ENCODE data around the gene EYA4.

The EYA4 gene

DNA sequence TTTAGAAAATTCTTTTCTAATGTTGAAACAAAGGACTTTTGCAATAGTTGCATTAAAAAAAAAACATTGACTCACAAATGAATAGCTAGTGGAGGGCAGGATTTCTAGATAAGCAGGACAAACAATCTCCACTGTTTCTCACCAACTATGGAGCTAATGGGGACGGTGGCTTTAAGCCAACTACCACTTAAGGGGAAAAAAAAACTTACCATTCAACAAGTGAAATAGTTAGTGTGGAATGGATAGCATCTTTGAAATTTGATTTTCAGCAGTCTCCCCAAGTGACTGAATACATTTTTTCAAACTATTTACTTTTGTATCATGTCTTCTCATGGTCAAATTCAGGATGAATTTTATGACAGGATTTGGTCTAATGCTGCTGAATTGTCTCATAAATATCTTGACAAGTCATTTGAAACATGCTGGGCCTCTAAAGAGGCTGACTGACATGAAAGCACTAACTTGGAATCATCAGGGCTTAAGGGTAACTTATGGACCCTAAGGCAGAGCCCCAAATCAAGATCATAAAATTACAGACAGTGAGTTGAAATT lies 100.5 kb downstream of the EYA4 start:
- no peaks in the 10 kb centered on the region for H4K20me1 ChIP-seq (ENCODE audit: insufficient read depth, low read length)
- no peak overlapping the region for H3K4me2 ChIP-seq (ENCODE audit: low read length)
- no peak overlapping the region for H3K4me3 ChIP-seq (ENCODE audit: low read depth, low read length, poor library complexity, severe bottlenecking)
- H2AFZ ChIP-seq (ENCODE audit: low read length): no peak overlapping the region
- H3K36me3 ChIP-seq (ENCODE audit: insufficient read depth, low read length): no peaks in the 10 kb centered on the region
- H3K9ac ChIP-seq (ENCODE audit: low read length): no peak overlapping the region
- no peaks in the 10 kb centered on the region for H3F3A ChIP-seq (ENCODE audit: insufficient read depth, low read length)
- H3K27ac ChIP-seq (ENCODE audit: low read depth, low read length, poor library complexity, severe bottlenecking): no peak overlapping the region
- H3K27me3 ChIP-seq (ENCODE audit: insufficient read depth, low read length): no peaks in the 10 kb centered on the region
- no peak for TF ChIP-seq EZH2 (IDR thresholded peaks at IDR 0.05; ENCODE audit: borderline replicate concordance, low read length)
- no peak for TF ChIP-seq CTCF (IDR thresholded peaks at IDR 0.05; ENCODE audit: low read length)
- H3K9me3 ChIP-seq (ENCODE audit: low read length): no peaks in the 10 kb centered on the region
- no peaks in the 10 kb centered on the region for H3K9me2 ChIP-seq (ENCODE audit: low read depth, low read length)
- no peaks in the 10 kb centered on the region for H3K79me2 ChIP-seq (ENCODE audit: insufficient read depth, low read length)
- H3K4me1 ChIP-seq (ENCODE audit: insufficient read depth, low read length, severe bottlenecking): no peaks in the 10 kb centered on the region

DNA sequence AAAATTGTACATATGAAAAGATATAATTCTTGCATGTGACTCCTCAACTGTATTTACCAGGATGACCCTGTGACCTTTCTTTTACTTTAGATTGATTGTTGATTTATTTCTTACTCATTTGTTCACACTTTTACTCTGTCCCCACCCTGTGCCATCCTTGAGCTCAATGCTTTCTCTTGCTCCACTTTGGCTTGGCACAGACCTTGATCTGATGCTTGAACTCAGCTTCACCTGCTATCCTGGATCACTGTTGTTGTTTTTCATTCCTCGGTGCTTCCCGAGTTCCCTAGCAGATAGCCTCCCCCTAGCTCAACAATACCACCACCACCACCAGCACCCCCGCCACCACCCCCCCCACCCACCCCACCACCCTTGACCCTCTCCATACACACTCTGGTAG lies 102.1 kb downstream of the EYA4 start:
- no peak overlapping the region for H3K9ac ChIP-seq (ENCODE audit: low read length)
- no peaks in the 10 kb centered on the region for H3K36me3 ChIP-seq (ENCODE audit: insufficient read depth, low read length)
- no peak overlapping the region for H3K27ac ChIP-seq (ENCODE audit: low read depth, low read length, poor library complexity, severe bottlenecking)
- H2AFZ ChIP-seq (ENCODE audit: low read length): no peak overlapping the region
- H3K4me2 ChIP-seq (ENCODE audit: low read length): no peak overlapping the region
- H3K9me2 ChIP-seq (ENCODE audit: low read depth, low read length): no peaks in the 10 kb centered on the region
- no peaks in the 10 kb centered on the region for H3K9me3 ChIP-seq (ENCODE audit: low read length)
- H3K27me3 ChIP-seq (ENCODE audit: insufficient read depth, low read length): no peaks in the 10 kb centered on the region
- H3K4me1 ChIP-seq (ENCODE audit: insufficient read depth, low read length, severe bottlenecking): no peaks in the 10 kb centered on the region
- H3K79me2 ChIP-seq (ENCODE audit: insufficient read depth, low read length): no peaks in the 10 kb centered on the region
- no peaks in the 10 kb centered on the region for H4K20me1 ChIP-seq (ENCODE audit: insufficient read depth, low read length)
- TF ChIP-seq EZH2 (IDR thresholded peaks at IDR 0.05; ENCODE audit: borderline replicate concordance, low read length) (no peak), CTCF (IDR thresholded peaks at IDR 0.05; ENCODE audit: low read length) (no peak)
- no peaks in the 10 kb centered on the region for H3F3A ChIP-seq (ENCODE audit: insufficient read depth, low read length)
- no peak overlapping the region for H3K4me3 ChIP-seq (ENCODE audit: low read depth, low read length, poor library complexity, severe bottlenecking)

- Histone ChIP-seq H3K79me2 (ENCODE audit: insufficient read depth, low read length) (no peaks in the 10 kb centered on the region), H3F3A (ENCODE audit: insufficient read depth, low read length) (no peaks in the 10 kb centered on the region), H3K36me3 (ENCODE audit: insufficient read depth, low read length) (no peaks in the 10 kb centered on the region), H3K4me3 (ENCODE audit: low read depth, low read length, poor library complexity, severe bottlenecking) (no peak overlapping the region), H4K20me1 (ENCODE audit: insufficient read depth, low read length) (no peaks in the 10 kb centered on the region), H3K27me3 (ENCODE audit: insufficient read depth, low read length) (no peaks in the 10 kb centered on the region), H3K9me3 (ENCODE audit: low read length) (no peaks in the 10 kb centered on the region), H3K9ac (ENCODE audit: low read length) (no peak overlapping the region), H2AFZ (ENCODE audit: low read length) (no peak overlapping the region), H3K27ac (ENCODE audit: low read depth, low read length, poor library complexity, severe bottlenecking) (no peak overlapping the region), H3K9me2 (ENCODE audit: low read depth, low read length) (no peaks in the 10 kb centered on the region), H3K4me2 (ENCODE audit: low read length) (no peak overlapping the region), H3K4me1 (ENCODE audit: insufficient read depth, low read length, severe bottlenecking) (no peaks in the 10 kb centered on the region)
- TF ChIP-seq EZH2 (IDR thresholded peaks at IDR 0.05; ENCODE audit: borderline replicate concordance, low read length) (no peak), CTCF (IDR thresholded peaks at IDR 0.05; ENCODE audit: low read length) (no peak)
Measured at GRCh38 chr6:133348846-133349245, 107.7 kb downstream of the EYA4 start.
